Skin of body (tissue), 2 donors: Measurements from ENCODE around the gene EGLN2. TPM values are rescaled to one million over a fixed set of nuclear protein-coding genes. Genes with fewer than 3 reads are reported as not detected.
"Not testable (repeated sequence)": the region's sequence is repeated elsewhere in the genome, so short reads cannot be mapped to it uniquely, and the experiment has no call there.

ENCODE experiments used
- DNase-seq: peaks from one replicate; lab custom pipeline; 2025; lab: John Stamatoyannopoulos, UW
- total RNA-seq: library from RNA; depleted of rRNA; stranded (reverse); fragments of >200 nt; gene quantifications from one replicate; pipeline ENCODE4 v1.2.3, GENCODE V29; 2014

EGLN2 gene
- total RNA-seq: 27.4 TPM

DNA sequence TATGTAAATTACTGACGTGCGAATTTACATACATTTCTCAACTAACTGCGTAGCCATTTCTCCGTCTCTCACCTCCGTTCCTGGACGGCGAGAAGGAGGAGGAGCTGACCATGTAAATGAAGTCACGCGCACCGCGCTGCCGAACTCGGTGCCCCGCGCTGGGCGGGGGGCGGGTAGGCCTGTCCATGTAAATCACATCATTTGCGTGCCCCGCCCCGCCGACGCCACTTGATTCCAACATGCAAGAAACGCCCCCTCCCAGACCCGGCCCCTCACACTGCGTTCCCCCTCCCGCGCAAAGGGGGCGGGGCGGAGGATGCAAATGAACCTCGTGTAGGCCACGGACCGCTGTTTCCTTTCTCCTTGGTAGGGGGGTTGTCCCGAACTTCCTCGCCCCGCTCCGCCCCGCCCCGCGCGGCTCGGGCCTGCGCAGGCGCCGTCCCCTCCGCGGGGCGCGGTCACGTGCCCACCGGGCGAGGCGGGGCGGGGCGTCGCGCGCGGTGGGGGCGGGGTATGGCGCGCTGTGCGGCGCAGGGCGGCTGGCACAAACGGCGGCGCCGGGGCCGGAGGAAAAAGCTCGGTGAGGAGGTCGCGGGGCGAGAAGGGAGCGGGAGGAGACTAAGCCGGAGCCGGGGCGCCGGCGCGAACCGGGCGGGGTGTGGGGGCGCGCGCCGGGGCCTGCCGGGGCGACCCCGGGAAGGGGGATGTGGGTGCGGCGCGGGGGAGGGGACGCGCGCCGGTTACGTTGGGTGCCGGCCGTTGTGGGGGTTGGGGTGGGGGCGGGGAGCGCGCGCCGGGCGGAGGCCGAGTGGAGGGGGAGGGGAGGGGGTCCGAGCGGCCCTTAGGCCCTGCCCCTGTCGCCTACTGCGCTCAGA, at the start of gene EGLN2:
Gene EGLN2, plus strand, starts transcription at position 509 of the 875 bp plus-strand sequence. CDS start 1,382 bp downstream, outside the sequence.
- peak; percentile 99 for DNase-seq

DNA sequence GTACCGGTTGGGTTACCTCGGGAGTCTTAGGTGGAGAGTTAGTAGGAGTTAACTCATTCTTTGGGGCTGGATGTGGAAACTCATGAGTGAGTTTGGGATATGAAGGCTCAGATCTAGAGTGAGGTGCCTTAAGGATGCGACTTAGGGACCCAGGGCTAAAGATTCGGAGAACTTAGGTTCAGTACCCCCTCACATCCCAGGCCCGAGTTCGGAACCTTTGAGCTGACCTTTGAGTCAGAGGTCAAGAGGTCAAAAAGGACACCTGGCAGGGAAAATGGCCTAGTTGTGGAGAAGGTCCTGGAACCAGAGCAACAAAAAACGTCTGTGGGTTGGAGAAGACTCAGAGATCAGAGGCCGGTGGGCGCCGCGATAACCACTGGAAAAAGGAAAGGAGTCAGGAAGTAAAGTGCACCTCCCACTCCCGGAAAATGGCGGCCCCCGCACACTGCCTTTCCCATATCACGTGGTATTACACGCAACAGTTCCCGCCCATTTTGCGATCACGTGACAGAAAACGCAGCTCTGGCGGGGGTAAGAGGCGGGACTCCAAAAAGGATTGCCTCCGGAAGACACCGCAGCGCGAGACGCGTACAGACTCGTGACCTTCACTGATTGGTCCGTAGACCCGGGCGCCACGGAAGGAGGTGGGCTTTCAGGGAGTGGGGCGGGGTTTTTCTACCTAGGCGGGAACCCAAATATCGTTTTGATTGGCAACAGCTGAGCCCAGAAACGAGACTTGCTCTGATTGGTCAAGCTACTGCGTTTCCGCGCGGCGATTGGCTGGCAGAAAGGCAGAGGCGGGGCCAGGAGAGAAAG, 48.7 kb upstream of the EGLN2 start, which contains the start of gene ACTMAP:
Gene ACTMAP, minus strand, starts transcription at position 420 of the 816 bp plus-strand sequence. CDS start 674 bp downstream, outside the sequence.
- DNase-seq: peak; percentile 100

- peak; percentile 97 for DNase-seq
Measured at GRCh38 chr19:40750874-40751537, 48.0 kb upstream of the EGLN2 start, which contains the start of gene SNRPA. SNRPA (plus strand) TSS chr19:40751203; CDS start chr19:40751409, 206 bp downstream.

DNA sequence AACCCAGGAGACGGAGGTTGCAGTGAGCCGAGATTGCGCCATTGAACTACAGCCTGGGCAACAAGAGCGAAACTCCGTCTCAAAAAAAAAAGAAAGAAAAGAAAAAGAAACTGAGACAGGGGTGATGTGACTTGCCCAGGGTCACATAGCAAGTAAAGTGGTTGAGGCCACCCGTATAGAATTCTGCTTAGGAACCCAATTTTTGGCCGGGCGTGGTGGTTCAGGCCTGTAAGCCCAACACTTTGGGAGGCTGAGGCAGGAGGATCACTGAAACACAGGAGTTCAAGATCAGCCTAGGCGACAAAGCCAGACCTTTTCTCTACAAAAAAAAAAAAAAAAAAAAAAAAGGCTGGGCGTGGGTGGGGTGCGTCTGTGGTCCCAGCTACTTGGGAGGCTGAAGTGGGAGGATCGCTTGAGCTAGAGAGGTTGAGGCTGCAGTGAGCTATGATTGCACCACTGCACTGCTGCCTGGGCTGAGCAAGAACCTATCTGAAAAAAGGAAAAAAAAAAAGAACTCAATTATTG, 46.7 kb upstream of the EGLN2 start:
- DNase-seq: no peak

GRCh38 chr19:40754611-40755247, 44.3 kb upstream of the EGLN2 start:
- DNase-seq: no peak

DNA sequence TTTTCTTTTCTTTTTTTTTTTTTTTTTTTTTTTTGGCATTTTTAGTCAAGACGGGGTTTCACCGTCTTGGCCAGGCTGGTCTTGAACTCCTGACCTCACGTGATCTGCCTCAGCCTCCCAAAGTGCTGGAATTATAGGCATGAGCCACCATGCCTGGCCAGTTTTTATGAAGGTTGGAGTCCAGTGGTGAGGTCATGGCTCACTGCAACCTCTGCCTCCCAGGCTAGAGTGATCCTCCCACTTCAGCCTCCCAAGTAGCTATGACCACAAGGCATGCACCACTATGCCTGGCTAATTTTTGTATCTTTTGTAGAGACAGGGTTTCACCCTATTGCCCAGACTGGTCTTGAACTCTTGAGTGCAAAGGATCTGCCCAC, 43.8 kb upstream of the EGLN2 start:
- DNase-seq: no peak

GRCh38 chr19:40755791-40756190, 43.2 kb upstream of the EGLN2 start:
- DNase-seq: no peak

- no peak for DNase-seq
Measured at GRCh38 chr19:40756502-40757110, 42.4 kb upstream of the EGLN2 start.

DNA sequence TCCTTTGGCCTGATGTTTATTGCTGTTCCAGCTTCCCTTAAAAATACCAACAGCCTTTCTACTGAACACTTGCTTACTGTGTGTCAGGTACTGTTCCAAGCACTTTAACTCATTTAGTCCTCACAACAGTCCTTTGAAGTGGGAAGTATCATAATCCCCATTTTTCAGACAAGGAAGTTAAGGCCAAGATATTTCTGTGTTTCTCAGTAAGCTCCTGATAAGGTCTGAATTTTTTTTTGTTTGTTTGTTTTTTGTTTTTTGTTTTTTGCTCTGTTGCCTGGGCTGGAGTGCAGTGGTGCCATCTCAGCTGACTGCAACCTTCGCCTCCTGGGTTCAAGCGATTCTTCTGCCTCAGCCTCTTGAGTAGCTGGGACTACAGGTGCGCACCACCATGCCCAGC, 40.5 kb upstream of the EGLN2 start:
- DNase-seq: no peak

DNA sequence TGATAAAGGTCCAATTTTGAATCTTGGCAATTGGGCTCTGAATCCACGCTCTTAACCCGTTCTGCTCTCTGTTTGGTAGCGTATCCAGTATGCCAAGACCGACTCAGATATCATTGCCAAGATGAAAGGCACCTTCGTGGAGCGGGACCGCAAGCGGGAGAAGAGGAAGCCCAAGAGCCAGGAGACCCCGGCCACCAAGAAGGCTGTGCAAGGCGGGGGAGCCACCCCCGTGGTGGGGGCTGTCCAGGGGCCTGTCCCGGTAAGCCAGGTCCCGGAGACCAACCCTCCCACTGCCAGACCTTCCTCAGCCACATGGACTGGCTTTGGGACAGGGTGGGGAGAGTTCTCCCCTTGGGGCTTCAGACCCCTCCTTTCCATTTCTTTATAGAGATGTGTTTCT, 39.6 kb upstream of the EGLN2 start:
- no peak for DNase-seq

- no peak for DNase-seq
Measured at GRCh38 chr19:40762754-40763470, 36.1 kb upstream of the EGLN2 start.

DNA sequence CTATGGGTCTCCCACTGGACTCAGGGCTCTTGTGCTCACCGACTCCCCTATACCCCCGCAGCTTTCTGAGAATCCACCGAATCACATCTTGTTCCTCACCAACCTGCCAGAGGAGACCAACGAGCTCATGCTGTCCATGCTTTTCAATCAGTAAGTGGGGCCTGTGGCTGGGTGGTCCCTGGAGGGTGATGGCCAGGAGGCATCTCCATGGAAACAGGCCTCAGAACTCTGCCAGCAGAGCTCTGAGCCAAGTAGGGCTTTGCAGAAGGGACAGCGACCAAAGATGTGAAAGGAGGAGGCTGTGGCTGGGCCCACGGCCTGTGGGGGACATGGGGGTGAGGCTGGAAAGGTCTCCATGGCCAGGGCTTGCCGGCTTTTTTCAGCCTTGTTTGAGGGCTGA, 35.5 kb upstream of the EGLN2 start:
- DNase-seq: no peak

- DNase-seq: no peak
Measured at GRCh38 chr19:40763963-40764362, 35.0 kb upstream of the EGLN2 start.

- not testable (repeated sequence) for DNase-seq
Measured at GRCh38 chr19:40766385-40766784, 32.6 kb upstream of the EGLN2 start.

GRCh38 chr19:40768869-40769268, 30.1 kb upstream of the EGLN2 start:
- no peak for DNase-seq

DNA sequence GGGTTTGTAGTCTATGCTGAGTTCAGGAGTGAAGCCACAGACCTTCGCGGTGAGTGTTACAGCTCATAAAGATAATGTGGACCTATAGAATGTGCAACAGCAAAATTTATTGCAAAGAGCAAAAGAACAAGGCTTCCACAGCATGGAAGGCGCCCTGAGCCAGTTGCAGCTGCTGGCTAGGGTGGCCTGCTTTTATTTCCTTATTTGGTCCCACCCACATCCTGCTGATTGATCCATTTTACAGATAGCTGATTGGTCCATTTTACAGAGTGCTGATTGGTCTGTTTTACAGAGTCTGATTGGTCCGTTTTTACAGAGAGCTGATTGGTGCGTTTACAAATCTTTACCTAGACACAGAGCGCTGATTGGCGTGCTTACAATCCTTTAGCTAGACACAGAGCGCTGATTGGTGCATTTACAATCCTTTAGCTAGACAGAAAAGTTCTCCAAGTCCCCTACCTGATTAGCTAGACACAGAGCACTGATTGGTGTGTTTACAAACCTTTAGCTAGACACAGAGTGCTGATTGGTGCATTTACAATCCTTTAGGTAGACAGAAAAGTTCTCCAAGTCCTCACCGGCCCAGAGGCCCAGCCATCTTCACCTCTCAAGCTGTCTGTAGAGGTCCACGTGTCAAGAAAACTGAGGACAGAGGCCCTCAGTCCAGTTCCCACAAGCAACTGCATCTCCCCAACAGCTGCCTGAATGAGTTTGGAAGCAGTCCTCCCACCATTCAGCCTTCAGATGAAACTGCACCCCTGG, 27.7 kb upstream of the EGLN2 start:
- not testable (repeated sequence) for DNase-seq

DNA sequence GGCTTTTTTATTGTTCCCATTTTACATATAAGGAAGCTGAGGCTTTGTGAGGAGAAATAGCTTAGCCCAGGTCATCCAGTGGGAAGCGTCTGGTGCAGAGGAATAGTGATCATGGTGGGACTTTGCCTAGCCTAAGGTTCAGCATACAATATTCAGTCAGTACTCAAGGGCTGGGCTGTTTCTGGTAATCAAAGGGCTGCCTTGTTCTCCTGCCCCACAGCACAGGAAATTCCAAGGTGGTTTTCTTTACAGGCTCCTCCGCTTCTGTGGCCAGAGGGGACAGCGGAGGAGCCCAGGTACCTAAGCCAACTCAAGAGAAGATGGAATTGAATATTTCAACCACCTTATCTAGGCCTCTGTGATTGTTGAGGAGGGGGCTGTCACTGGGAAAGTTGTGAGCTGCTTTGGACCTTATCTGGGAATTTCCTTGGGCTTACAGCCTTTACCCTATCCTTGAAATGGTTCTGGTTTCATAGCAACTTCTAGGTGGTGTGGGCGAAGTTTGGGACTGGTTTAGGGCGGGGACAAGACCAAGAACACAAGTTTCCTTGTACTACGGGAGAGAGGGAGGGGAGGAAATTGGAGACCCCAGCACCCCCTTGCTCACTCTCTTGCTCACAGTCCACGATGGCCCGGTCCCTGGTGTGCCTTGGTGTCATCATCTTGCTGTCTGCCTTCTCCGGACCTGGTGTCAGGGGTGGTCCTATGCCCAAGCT, 23.9 kb upstream of the EGLN2 start, which contains the start of gene MIA:
Gene MIA, plus strand, starts transcription at position 606 of the 716 bp plus-strand sequence. Its CDS starts 22 bp downstream, at position 628.
- DNase-seq: no peak

GRCh38 chr19:40775632-40776022, 23.4 kb upstream of the EGLN2 start:
- no peak for DNase-seq
